ENCODE measurements around the gene DGKA. TPM values are rescaled to one million over a fixed set of nuclear protein-coding genes. Genes with fewer than 3 reads are reported as not detected.
"Not testable (repeated sequence)": the region's sequence is repeated elsewhere in the genome, so short reads cannot be mapped to it uniquely, and the experiment has no call there.

DGKA gene
- total RNA-seq, 2 donors from 2014 or later, result 343 to 396 TPM

DNA sequence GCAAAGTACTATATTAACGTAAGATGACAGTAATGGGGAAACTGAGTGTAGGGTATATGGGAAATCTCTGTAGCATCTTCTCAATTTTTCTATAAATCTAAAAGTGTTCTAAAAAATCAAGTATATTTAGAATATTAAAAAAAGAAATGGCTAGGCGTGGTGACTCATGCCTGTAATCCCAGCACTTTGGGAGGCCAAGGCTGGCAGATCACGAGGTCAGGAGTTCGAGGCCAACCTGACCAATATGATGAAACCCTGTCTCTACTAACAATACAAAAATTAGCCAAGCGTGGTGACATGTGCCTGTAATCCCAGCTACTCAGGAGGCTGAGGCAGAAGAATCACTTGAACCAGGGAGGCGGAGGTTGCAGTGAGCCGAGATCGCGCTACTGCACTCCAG is 7.3 kb upstream of the DGKA start:
- DNase-seq; ATAC-seq (replicated peaks in 1 of 2); H3K27me3 Mint-ChIP-seq (ENCODE audit: low read depth); H3K9me3 Mint-ChIP-seq: not testable (repeated sequence)
- peaks cover 15 to 17% of the 10 kb centered on the region in 2 donors for H3K36me3 Mint-ChIP-seq (ENCODE audit: insufficient read depth in 2 of 2)
- H3K4me3 Mint-ChIP-seq, result peak overlapping the region; percentile 10 to 42
- peak overlapping the region; percentile 85 for H3K27ac Mint-ChIP-seq
- H3K4me1 Mint-ChIP-seq (ENCODE audit: low read depth), result peaks cover 50% of the 10 kb centered on the region

DNA sequence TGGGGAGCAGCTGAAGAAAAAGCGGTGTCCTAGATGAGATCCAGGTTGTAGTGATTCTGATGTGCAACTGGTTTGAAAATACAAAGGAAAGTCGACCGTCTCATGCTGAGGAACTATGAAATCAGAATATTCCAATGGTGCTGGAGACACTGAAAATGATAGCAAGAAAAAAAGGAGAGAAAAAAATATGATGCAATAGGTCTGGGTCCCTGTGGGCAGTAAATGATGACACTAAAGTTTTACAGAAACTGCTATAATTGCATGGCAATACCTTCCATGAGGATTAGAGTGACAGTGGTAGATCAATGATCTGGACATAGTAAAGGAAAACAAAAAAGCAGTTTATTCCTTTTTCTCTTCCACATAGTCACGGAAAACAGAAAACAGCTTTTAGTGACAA is 5.6 kb upstream of the DGKA start:
- Mint-ChIP-seq H3K9me3 (no peaks in the 10 kb centered on the region), H3K27me3 (ENCODE audit: low read depth) (no peaks in the 10 kb centered on the region), H3K4me1 (ENCODE audit: low read depth) (peaks cover 62% of the 10 kb centered on the region), H3K4me3 (peak overlapping the region; percentile 93 to 100), H3K36me3 (ENCODE audit: insufficient read depth in 2 of 2) (peaks cover 17 to 18% of the 10 kb centered on the region in 2 donors), H3K27ac (peak overlapping the region; percentile 95)
- DNase-seq (no peak), ATAC-seq (replicated peaks in 1 of 2) (no peak)

- H3K27ac Mint-ChIP-seq, result peak overlapping the region; percentile 95
- H3K9me3 Mint-ChIP-seq, result no peaks in the 10 kb centered on the region
- no peaks in the 10 kb centered on the region for H3K27me3 Mint-ChIP-seq (ENCODE audit: low read depth)
- H3K4me1 Mint-ChIP-seq (ENCODE audit: low read depth), result peaks cover 60% of the 10 kb centered on the region
- peaks cover 18 to 19% of the 10 kb centered on the region in 2 donors for H3K36me3 Mint-ChIP-seq (ENCODE audit: insufficient read depth in 2 of 2)
- ATAC-seq (replicated peaks in 1 of 2), result no peak
- peak in 1 of 2 donors; percentile 16 for DNase-seq
- peak overlapping the region; percentile 93 to 100 for H3K4me3 Mint-ChIP-seq
Measured at GRCh38 chr12:55925870-55926737, 4.9 kb upstream of the DGKA start.

- peaks cover 23 to 25% of the 10 kb centered on the region in 2 donors for H3K36me3 Mint-ChIP-seq (ENCODE audit: insufficient read depth in 2 of 2)
- peak overlapping the region; percentile 95 for H3K27ac Mint-ChIP-seq
- peak; percentile 94 to 95 for DNase-seq
- no peaks in the 10 kb centered on the region for H3K27me3 Mint-ChIP-seq (ENCODE audit: low read depth)
- H3K4me3 Mint-ChIP-seq, result peak overlapping the region; percentile 93 to 100
- ATAC-seq (replicated peaks in 1 of 2), result peak; percentile 48 to 59
- peaks cover 52% of the 10 kb centered on the region for H3K4me1 Mint-ChIP-seq (ENCODE audit: low read depth)
- H3K9me3 Mint-ChIP-seq, result no peaks in the 10 kb centered on the region
Measured at GRCh38 chr12:55926738-55927587, 4.0 kb upstream of the DGKA start.

DNA sequence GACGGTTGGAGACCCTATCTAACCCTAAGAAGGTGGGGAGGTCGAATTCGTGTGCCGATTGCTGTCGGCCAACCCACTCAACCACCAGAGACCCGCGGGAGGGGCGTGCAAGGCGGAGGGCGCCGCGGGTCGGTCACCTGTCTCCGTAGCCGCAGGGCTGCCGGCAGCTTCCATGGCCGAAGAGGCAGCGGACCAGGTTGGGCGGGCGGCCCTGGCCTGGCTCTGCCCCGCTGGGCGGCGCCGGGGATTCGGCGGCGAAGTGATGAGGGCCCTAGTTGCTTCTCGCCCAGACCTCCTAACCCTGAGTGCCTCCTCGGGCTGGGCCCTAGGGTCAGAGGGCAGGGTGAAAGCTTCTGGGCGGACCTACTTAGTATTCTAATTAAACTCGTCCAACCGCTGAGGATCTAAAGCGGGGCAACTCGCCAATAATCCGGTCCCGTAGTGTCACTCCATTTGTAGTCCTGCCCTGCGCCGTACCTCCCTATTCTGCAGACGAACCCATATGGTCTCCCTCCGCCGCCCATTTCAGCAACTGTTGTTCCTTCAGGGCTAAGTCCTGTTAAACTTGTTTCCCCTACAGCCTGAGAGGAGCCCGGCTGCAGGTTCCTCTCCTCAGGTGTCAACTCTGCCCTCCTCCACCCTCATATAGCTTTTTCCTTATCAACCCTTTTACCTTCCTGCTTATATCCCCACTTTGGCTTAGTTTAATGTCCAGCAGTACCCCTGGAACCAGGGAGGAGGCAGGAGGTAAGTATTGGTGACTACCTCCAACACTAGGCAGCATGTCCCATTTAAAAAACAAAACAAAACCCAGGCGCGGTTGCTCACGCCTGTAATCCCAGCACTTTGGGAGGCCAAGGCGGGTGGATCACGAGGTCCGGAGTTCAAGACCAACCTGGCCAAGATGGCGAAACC is 3.1 kb upstream of the DGKA start, which contains the start of gene PYM1:
TSS of gene PYM1 (minus strand) at position 307 of the 915 bp plus-strand sequence. CDS start at position 174, 133 bp downstream.
- H3K9me3 Mint-ChIP-seq, result no peaks in the 10 kb centered on the region
- ATAC-seq (replicated peaks in 1 of 2) (peak; percentile 46 to 48), DNase-seq (peak; percentile 79 to 85)
- no peaks in the 10 kb centered on the region for H3K27me3 Mint-ChIP-seq (ENCODE audit: low read depth)
- peak within 1 kb of the TSS; percentile 98 to 100 for H3K4me3 Mint-ChIP-seq
- peaks cover 46% of the 10 kb centered on the region for H3K4me1 Mint-ChIP-seq (ENCODE audit: low read depth)
- H3K36me3 Mint-ChIP-seq (ENCODE audit: insufficient read depth in 2 of 2), result peaks cover 21 to 27% of the 10 kb centered on the region in 2 donors
- H3K27ac Mint-ChIP-seq, result peak within 1 kb of the TSS; percentile 97

DNA sequence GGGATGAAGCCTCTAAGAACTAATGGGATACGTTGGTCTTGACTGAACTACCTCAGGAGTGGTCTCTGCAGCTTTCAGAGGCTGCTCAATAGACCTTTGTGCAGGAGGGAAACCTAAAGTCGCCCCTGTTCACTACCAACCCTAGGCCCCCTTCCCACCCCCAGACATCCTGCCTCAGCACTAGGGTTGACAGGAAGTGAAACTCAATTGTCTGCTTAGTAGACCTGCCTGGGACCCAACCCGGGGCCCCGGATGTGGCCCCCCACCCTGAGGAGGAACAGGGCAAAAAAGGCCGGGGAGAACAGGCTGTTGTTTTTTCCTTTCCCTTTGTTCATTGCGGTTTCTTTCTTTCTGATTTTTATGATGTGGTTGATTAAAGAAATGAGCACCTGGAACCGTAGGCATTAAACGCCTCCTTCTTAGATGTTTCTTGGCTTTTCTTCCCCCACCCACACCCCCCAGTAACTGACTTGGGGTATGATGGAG is 1.6 kb upstream of the DGKA start:
- no peaks in the 10 kb centered on the region for H3K9me3 Mint-ChIP-seq
- H3K4me3 Mint-ChIP-seq, result peak overlapping the region; percentile 98 to 100
- ATAC-seq (replicated peaks in 1 of 2) (peak; percentile 51 to 55), DNase-seq (peak; percentile 85 to 89)
- H3K27me3 Mint-ChIP-seq (ENCODE audit: low read depth), result no peaks in the 10 kb centered on the region
- peak overlapping the region; percentile 97 for H3K27ac Mint-ChIP-seq
- peaks cover 55% of the 10 kb centered on the region for H3K4me1 Mint-ChIP-seq (ENCODE audit: low read depth)
- peaks cover 26% of the 10 kb centered on the region in 2 donors for H3K36me3 Mint-ChIP-seq (ENCODE audit: insufficient read depth in 2 of 2)

DNA sequence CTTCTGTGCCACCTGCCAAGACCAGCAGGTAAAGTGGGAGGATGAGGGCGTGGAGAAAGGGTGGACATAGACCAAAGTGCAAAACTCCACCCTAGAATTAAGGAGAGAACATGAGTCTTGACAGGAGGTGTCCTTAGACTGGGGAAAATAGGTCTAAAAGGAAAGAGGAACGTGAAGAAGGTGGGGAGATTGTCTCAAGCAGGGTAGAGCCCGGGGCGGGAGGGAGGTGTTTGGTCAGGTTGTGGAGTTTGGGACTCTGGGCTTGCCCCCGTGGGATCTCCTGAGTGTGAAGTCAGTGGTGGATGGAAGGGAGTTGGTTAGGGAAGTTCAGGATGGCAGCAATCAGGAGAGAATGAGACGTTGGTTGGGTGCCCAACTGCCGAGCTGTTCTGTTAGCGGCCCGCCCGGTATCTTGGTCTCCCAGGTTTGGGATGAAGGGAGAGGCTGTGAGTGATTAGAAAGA is 386 bp downstream of the DGKA start:
- peak overlapping the region; percentile 98 to 100 for H3K4me3 Mint-ChIP-seq
- H3K4me1 Mint-ChIP-seq (ENCODE audit: low read depth), result peaks cover 59% of the 10 kb centered on the region
- peak overlapping the region; percentile 97 for H3K27ac Mint-ChIP-seq
- H3K27me3 Mint-ChIP-seq (ENCODE audit: low read depth), result no peaks in the 10 kb centered on the region
- H3K36me3 Mint-ChIP-seq (ENCODE audit: insufficient read depth in 2 of 2), result peaks cover 27 to 28% of the 10 kb centered on the region in 2 donors
- H3K9me3 Mint-ChIP-seq, result no peaks in the 10 kb centered on the region
- ATAC-seq (replicated peaks in 1 of 2) (no peak), DNase-seq (peak in 1 of 2 donors; percentile 15)

GRCh38 chr12:55931780-55932550 is 1.0 kb downstream of the DGKA start:
- H3K27me3 Mint-ChIP-seq (ENCODE audit: low read depth), result no peaks in the 10 kb centered on the region
- ATAC-seq (replicated peaks in 1 of 2), result no peak
- peaks cover 60% of the 10 kb centered on the region for H3K4me1 Mint-ChIP-seq (ENCODE audit: low read depth)
- H3K9me3 Mint-ChIP-seq, result no peaks in the 10 kb centered on the region
- peaks cover 28 to 29% of the 10 kb centered on the region in 2 donors for H3K36me3 Mint-ChIP-seq (ENCODE audit: insufficient read depth in 2 of 2)
- peak; percentile 44 to 49 for DNase-seq
- peak overlapping the region; percentile 97 for H3K27ac Mint-ChIP-seq
- peak overlapping the region; percentile 98 to 100 for H3K4me3 Mint-ChIP-seq

- peaks cover 66% of the 10 kb centered on the region for H3K4me1 Mint-ChIP-seq (ENCODE audit: low read depth)
- H3K4me3 Mint-ChIP-seq, result peak overlapping the region; percentile 98 to 100
- no peak for ATAC-seq (replicated peaks in 1 of 2)
- H3K27ac Mint-ChIP-seq, result peak overlapping the region; percentile 94
- no peaks in the 10 kb centered on the region for H3K9me3 Mint-ChIP-seq
- H3K36me3 Mint-ChIP-seq (ENCODE audit: insufficient read depth in 2 of 2), result peaks cover 30 to 32% of the 10 kb centered on the region in 2 donors
- peak in 1 of 2 donors; percentile 55 for DNase-seq
- H3K27me3 Mint-ChIP-seq (ENCODE audit: low read depth), result no peaks in the 10 kb centered on the region
Measured at GRCh38 chr12:55932551-55932910, 1.6 kb downstream of the DGKA start.

GRCh38 chr12:55933169-55933798 is 2.3 kb downstream of the DGKA start:
- peak overlapping the region; percentile 94 for H3K27ac Mint-ChIP-seq
- peaks cover 28 to 30% of the 10 kb centered on the region in 2 donors for H3K36me3 Mint-ChIP-seq (ENCODE audit: insufficient read depth in 2 of 2)
- no peaks in the 10 kb centered on the region for H3K9me3 Mint-ChIP-seq
- H3K4me3 Mint-ChIP-seq, result peak overlapping the region; percentile 98 to 100
- no peaks in the 10 kb centered on the region for H3K27me3 Mint-ChIP-seq (ENCODE audit: low read depth)
- ATAC-seq (replicated peaks in 1 of 2), result no peak
- peak in 1 of 2 donors; percentile 20 for DNase-seq
- H3K4me1 Mint-ChIP-seq (ENCODE audit: low read depth), result peaks cover 73% of the 10 kb centered on the region

All from activated T-cell treated with anti-CD3 and anti-CD28 coated beads, Interleukin-2, amount 50 U/mL, for 72 hours (primary cell).